ENCODE data around the gene CBX3. TPM values are rescaled to one million over a fixed set of nuclear protein-coding genes. Genes with fewer than 3 reads are reported as not detected.
"Not testable (repeated sequence)": the region's sequence is repeated elsewhere in the genome, so short reads cannot be mapped to it uniquely, and the experiment has no call there.

The CBX3 gene
- total RNA-seq, result 10 to 100 TPM; 88.0 to 98.3 (median 96.0) TPM

- intact Hi-C loops (cut with DNase I; ENCODE audit: low total_unique reads), result loop anchor here (10.0 kb wide), 1 partner anchor 953 kb away; the partner anchor contains the start of genes HOXA3 and HOXA7
- peak; percentile 88 to 90 for DNase-seq (ENCODE audit: low spot score in 2 of 2)
- Histone ChIP-seq H3K36me3 (no peaks in the 10 kb centered on the region), H3K9me3 (no peaks in the 10 kb centered on the region), H3K27ac (peak within 1 kb of the TSS; percentile 100), H3K4me1 (peaks cover 5 to 21% of the 10 kb centered on the region in 2 donors), H3K4me3 (peak within 1 kb of the TSS; percentile 97 to 100 (median 100)), H3K27me3 (no peaks in the 10 kb centered on the region)
- peak; percentile 59 to 75 (median 68) for TF ChIP-seq POLR2AphosphoS5 (IDR thresholded peaks at IDR 0.05)
- TF ChIP-seq CTCF (IDR thresholded peaks at IDR 0.05), result no peak
- TF ChIP-seq POLR2A (IDR thresholded peaks at IDR 0.05), result no peak
Measured at GRCh38 chr7:26201247-26202018, at the start of gene CBX3. Gene CBX3 (plus strand): TSS chr7:26201745. CDS start chr7:26202999, 1,254 bp downstream.

- Histone ChIP-seq H3K36me3 (no peaks in the 10 kb centered on the region), H3K27me3 (no peaks in the 10 kb centered on the region), H3K27ac (no peak within 1 kb of the TSS), H3K4me3 (peak within 1 kb of the TSS; percentile 47 to 70 (median 59)), H3K9me3 (peaks cover 0 to 6% of the 10 kb centered on the region in 2 donors), H3K4me1 (no peaks in the 10 kb centered on the region)
- intact Hi-C loops (cut with DNase I; ENCODE audit: low total_unique reads), result no loop called here
- TF ChIP-seq POLR2AphosphoS5 (IDR thresholded peaks at IDR 0.05) (no peak), CTCF (IDR thresholded peaks at IDR 0.05) (no peak), POLR2A (IDR thresholded peaks at IDR 0.05) (no peak)
- peak in 1 of 2 donors; percentile 44 for DNase-seq (ENCODE audit: low spot score in 2 of 2)
Measured at GRCh38 chr7:26151953-26152781, 49.4 kb upstream of the CBX3 start, which contains the start of gene NFE2L3. Gene NFE2L3 (plus strand): TSS chr7:26152198. CDS start chr7:26152499, 301 bp downstream.

GRCh38 chr7:26152782-26153240, 48.7 kb upstream of the CBX3 start:
- H3K9me3 ChIP-seq; DNase-seq (ENCODE audit: low spot score in 2 of 2); H3K36me3 ChIP-seq; intact Hi-C loops (cut with DNase I; ENCODE audit: low total_unique reads); H3K27me3 ChIP-seq; H3K4me1 ChIP-seq; H3K27ac ChIP-seq: not testable (repeated sequence)
- H3K4me3 ChIP-seq, result peak overlapping the region; percentile 47 to 70 (median 59)

GRCh38 chr7:26153241-26153822, 48.2 kb upstream of the CBX3 start:
- no peak overlapping the region for H3K27ac ChIP-seq
- H3K4me3 ChIP-seq, result peak overlapping the region; percentile 47 to 70 (median 59)
- H3K4me1 ChIP-seq, result no peaks in the 10 kb centered on the region
- no peak for TF ChIP-seq CTCF (IDR thresholded peaks at IDR 0.05)
- TF ChIP-seq POLR2AphosphoS5 (IDR thresholded peaks at IDR 0.05), result no peak
- no peak for TF ChIP-seq POLR2A (IDR thresholded peaks at IDR 0.05)
- intact Hi-C loops (cut with DNase I; ENCODE audit: low total_unique reads), result no loop called here
- H3K36me3 ChIP-seq, result no peaks in the 10 kb centered on the region
- no peaks in the 10 kb centered on the region for H3K9me3 ChIP-seq
- H3K27me3 ChIP-seq, result no peaks in the 10 kb centered on the region
- DNase-seq (ENCODE audit: low spot score in 2 of 2), result no peak
